Tibial nerve (tissue), 4 donors: ENCODE measurements around the gene WDR73.

Experiments
- EP300 ChIP-seq, 2 donors: sonication (generic); formaldehyde crosslinking; IDR thresholded peaks; one replicate each; pipeline ENCODE4 v1.6.1; 2017; ENCODE audit warnings: antibody characterized with exemption in 2 of 2, mild to moderate bottlenecking in 1 of 2
- POLR2A ChIP-seq, 2 donors: fragments of 450-650 bp; IDR thresholded peaks; one replicate each; pipeline ENCODE4 v1.6.1; 2017; ENCODE audit warnings: antibody characterized with exemption in 2 of 2, mild to moderate bottlenecking in 2 of 2, moderate library complexity in 2 of 2
- TF ChIP-seq, protein P1 (sequence below), 5 experiments: fragments of 200-600 bp in 3 of 5; fragments of 450-650 bp in 2 of 5; sonication (generic) in 3 of 5; IDR thresholded peaks; one replicate each; pipeline ENCODE4 v1.5.1; 2016 to 2019; ENCODE audit warnings: antibody characterized with exemption in 5 of 5, mild to moderate bottlenecking in 3 of 5, moderate library complexity in 2 of 5

- TF ChIP-seq, protein P1, sequence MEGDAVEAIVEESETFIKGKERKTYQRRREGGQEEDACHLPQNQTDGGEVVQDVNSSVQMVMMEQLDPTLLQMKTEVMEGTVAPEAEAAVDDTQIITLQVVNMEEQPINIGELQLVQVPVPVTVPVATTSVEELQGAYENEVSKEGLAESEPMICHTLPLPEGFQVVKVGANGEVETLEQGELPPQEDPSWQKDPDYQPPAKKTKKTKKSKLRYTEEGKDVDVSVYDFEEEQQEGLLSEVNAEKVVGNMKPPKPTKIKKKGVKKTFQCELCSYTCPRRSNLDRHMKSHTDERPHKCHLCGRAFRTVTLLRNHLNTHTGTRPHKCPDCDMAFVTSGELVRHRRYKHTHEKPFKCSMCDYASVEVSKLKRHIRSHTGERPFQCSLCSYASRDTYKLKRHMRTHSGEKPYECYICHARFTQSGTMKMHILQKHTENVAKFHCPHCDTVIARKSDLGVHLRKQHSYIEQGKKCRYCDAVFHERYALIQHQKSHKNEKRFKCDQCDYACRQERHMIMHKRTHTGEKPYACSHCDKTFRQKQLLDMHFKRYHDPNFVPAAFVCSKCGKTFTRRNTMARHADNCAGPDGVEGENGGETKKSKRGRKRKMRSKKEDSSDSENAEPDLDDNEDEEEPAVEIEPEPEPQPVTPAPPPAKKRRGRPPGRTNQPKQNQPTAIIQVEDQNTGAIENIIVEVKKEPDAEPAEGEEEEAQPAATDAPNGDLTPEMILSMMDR (IDR thresholded peaks at IDR 0.05), result no peak
- TF ChIP-seq EP300 (IDR thresholded peaks at IDR 0.05) (no peak), POLR2A (IDR thresholded peaks at IDR 0.05) (no peak)
Observed at GRCh38 chr15:84689858-84690257, 35.8 kb upstream of the WDR73 start.
